Measurements from ENCODE around the gene CCR6. TPM values are rescaled to one million over a fixed set of nuclear protein-coding genes. Genes with fewer than 3 reads are reported as not detected.

CCR6 gene
- total RNA-seq, 1 experiment from 2014 or later: not detected

DNA sequence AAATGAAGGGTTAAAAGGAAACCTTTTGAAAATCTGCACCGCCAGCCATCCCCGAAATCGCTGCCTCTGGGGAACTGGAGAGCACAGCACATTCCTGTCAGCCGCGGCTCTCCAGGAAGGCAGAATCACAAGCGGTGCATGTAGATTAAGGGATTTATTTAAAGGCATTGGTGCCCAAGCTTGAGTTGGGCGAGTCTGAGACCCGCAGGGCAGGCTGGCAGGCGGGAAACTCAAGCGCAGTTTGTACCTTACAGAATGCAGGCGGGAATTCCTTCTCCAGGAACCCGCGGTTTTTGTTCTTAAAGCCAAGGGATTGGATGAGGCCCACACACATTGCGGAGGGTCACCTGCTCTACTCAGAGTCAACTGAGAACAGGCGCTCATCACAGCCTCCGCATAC is 24.1 kb downstream of the CCR6 start:
- ChIA-PET POLR2A (no interaction called here), CTCF (no interaction called here)
- ATAC-seq (no peak), DNase-seq (ENCODE audit: low read depth, low spot score) (no peak)
- no TSS peak for BruUV-seq (replicated peaks)
- TF ChIP-seq TCF7L2 (IDR thresholded peaks at IDR 0.05; ENCODE audit: low read depth, low read length): no peak
- no peak overlapping the region for H3K27ac ChIP-seq (ENCODE audit: low read length)
- H3K36me3 ChIP-seq (ENCODE audit: control insufficient read depth, insufficient read depth, low read length): no peaks in the 10 kb centered on the region
- no peaks in the 10 kb centered on the region for H3K9me3 ChIP-seq (ENCODE audit: control insufficient read depth, insufficient read depth, low read depth, low read length)
- in situ Hi-C loops (cut with HindIII; ENCODE audit: low pct_unique_long_range_greater_than_20kb, low sequenced_read_pairs) (no loop called here), intact Hi-C loops (cut with micrococcal nuclease; ENCODE audit: unreplicated experiment) (no loop called here)
- peaks cover 10% of the 10 kb centered on the region for H3K27me3 ChIP-seq (ENCODE audit: control insufficient read depth, insufficient read depth, low read length)
- no peak overlapping the region for H3K4me3 ChIP-seq (ENCODE audit: low read depth in 2 of 2, low read length in 2 of 2)
- no peaks in the 10 kb centered on the region for H3K4me1 ChIP-seq (ENCODE audit: control insufficient read depth, insufficient read depth, low read length)

DNA sequence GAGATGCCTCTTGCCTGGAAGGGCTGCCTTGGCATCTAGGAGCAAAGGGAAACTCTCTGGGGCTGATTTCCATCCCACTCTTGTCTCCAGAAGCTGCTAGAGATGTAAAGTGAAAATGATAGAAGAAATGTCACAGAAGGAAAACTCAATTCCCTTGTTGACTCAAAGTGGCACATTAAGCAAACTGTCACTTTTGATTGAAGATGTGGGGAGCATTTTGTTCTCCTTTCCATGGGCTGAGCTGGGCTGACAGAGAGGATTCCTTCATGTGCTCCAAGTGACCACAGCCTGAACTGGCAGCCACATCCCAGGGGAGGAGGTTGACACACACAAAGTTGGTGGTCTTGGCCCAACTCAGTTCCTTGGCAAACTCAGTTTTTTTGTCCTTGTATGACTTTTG is 25.1 kb downstream of the CCR6 start:
- TF ChIP-seq POLR2AphosphoS5 (IDR thresholded peaks at IDR 0.05; ENCODE audit: low read depth, low read length): no peak
- TF ChIP-seq, protein P1, sequence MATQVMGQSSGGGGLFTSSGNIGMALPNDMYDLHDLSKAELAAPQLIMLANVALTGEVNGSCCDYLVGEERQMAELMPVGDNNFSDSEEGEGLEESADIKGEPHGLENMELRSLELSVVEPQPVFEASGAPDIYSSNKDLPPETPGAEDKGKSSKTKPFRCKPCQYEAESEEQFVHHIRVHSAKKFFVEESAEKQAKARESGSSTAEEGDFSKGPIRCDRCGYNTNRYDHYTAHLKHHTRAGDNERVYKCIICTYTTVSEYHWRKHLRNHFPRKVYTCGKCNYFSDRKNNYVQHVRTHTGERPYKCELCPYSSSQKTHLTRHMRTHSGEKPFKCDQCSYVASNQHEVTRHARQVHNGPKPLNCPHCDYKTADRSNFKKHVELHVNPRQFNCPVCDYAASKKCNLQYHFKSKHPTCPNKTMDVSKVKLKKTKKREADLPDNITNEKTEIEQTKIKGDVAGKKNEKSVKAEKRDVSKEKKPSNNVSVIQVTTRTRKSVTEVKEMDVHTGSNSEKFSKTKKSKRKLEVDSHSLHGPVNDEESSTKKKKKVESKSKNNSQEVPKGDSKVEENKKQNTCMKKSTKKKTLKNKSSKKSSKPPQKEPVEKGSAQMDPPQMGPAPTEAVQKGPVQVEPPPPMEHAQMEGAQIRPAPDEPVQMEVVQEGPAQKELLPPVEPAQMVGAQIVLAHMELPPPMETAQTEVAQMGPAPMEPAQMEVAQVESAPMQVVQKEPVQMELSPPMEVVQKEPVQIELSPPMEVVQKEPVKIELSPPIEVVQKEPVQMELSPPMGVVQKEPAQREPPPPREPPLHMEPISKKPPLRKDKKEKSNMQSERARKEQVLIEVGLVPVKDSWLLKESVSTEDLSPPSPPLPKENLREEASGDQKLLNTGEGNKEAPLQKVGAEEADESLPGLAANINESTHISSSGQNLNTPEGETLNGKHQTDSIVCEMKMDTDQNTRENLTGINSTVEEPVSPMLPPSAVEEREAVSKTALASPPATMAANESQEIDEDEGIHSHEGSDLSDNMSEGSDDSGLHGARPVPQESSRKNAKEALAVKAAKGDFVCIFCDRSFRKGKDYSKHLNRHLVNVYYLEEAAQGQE (IDR thresholded peaks at IDR 0.05; ENCODE audit: insufficient read depth in 1 of 2, low read depth in 2 of 2, low read length in 1 of 2): no peak
- TF ChIP-seq TCF7L2 (IDR thresholded peaks at IDR 0.05; ENCODE audit: low read depth, low read length): no peak
- TF ChIP-seq, protein P2, sequence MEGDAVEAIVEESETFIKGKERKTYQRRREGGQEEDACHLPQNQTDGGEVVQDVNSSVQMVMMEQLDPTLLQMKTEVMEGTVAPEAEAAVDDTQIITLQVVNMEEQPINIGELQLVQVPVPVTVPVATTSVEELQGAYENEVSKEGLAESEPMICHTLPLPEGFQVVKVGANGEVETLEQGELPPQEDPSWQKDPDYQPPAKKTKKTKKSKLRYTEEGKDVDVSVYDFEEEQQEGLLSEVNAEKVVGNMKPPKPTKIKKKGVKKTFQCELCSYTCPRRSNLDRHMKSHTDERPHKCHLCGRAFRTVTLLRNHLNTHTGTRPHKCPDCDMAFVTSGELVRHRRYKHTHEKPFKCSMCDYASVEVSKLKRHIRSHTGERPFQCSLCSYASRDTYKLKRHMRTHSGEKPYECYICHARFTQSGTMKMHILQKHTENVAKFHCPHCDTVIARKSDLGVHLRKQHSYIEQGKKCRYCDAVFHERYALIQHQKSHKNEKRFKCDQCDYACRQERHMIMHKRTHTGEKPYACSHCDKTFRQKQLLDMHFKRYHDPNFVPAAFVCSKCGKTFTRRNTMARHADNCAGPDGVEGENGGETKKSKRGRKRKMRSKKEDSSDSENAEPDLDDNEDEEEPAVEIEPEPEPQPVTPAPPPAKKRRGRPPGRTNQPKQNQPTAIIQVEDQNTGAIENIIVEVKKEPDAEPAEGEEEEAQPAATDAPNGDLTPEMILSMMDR (IDR thresholded peaks at IDR 0.05): no peak
- TF ChIP-seq SIN3A (IDR thresholded peaks at IDR 0.05; ENCODE audit: borderline replicate concordance, insufficient read depth, low read depth, low read length): no peak
- Histone ChIP-seq H3K9me3 (ENCODE audit: control insufficient read depth, insufficient read depth, low read depth, low read length) (no peaks in the 10 kb centered on the region), H3K27me3 (ENCODE audit: control insufficient read depth, insufficient read depth, low read length) (peaks cover 10% of the 10 kb centered on the region), H3K27ac (ENCODE audit: low read length) (no peak overlapping the region), H3K4me1 (ENCODE audit: control insufficient read depth, insufficient read depth, low read length) (peaks cover under 1% of the 10 kb centered on the region; the same call in 1 of the 2 replicates), H3K36me3 (ENCODE audit: control insufficient read depth, insufficient read depth, low read length) (no peaks in the 10 kb centered on the region), H3K4me3 (ENCODE audit: low read depth in 2 of 2, low read length in 2 of 2) (no peak overlapping the region)
- POLR2A ChIA-PET: no interaction called here
- ATAC-seq (no peak), DNase-seq (ENCODE audit: low read depth, low spot score) (no peak)
- CTCF ChIA-PET: no interaction called here
- intact Hi-C loops (cut with micrococcal nuclease; ENCODE audit: unreplicated experiment) (no loop called here), in situ Hi-C loops (cut with HindIII; ENCODE audit: low pct_unique_long_range_greater_than_20kb, low sequenced_read_pairs) (no loop called here)
- BruUV-seq (replicated peaks): no TSS peak

DNA sequence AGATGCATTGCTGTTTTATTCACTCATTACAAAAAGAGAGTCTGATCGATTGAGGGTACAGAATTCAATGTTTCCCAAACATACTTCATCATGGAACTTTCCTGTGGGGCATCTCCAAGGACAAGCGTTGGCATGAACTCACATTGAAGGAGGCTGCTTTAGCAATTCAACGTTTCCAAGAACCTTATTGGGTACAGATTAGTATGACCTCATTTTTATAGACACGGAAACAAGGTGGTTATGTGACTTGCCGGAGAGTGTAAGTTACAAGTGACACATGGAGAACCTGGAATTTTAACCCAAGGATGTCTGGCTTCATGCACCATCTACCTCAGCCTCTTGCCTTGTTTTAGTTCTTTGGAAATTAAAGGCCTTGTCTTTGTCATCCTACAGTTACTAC is 26.1 kb downstream of the CCR6 start:
- no peaks in the 10 kb centered on the region for H3K9me3 ChIP-seq (ENCODE audit: control insufficient read depth, insufficient read depth, low read depth, low read length)
- peaks cover 6% of the 10 kb centered on the region; the same call in 1 of the 2 replicates for H3K4me1 ChIP-seq (ENCODE audit: control insufficient read depth, insufficient read depth, low read length)
- in situ Hi-C loops (cut with HindIII; ENCODE audit: low pct_unique_long_range_greater_than_20kb, low sequenced_read_pairs) (no loop called here), intact Hi-C loops (cut with micrococcal nuclease; ENCODE audit: unreplicated experiment) (no loop called here)
- DNase-seq (ENCODE audit: low read depth, low spot score) (no peak), ATAC-seq (no peak)
- ChIA-PET CTCF (no interaction called here), POLR2A (no interaction called here)
- BruUV-seq (replicated peaks): no TSS peak
- H3K27ac ChIP-seq (ENCODE audit: low read length): no peak overlapping the region
- no peaks in the 10 kb centered on the region for H3K36me3 ChIP-seq (ENCODE audit: control insufficient read depth, insufficient read depth, low read length)
- H3K27me3 ChIP-seq (ENCODE audit: control insufficient read depth, insufficient read depth, low read length): peaks cover 10% of the 10 kb centered on the region
- no peak overlapping the region for H3K4me3 ChIP-seq (ENCODE audit: low read depth in 2 of 2, low read length in 2 of 2)
- TF ChIP-seq, protein P2 (IDR thresholded peaks at IDR 0.05): no peak
- TF ChIP-seq, protein P1 (IDR thresholded peaks at IDR 0.05; ENCODE audit: insufficient read depth in 1 of 2, low read depth in 2 of 2, low read length in 1 of 2): no peak
- TF ChIP-seq TCF7L2 (IDR thresholded peaks at IDR 0.05; ENCODE audit: low read depth, low read length) (no peak), SIN3A (IDR thresholded peaks at IDR 0.05; ENCODE audit: borderline replicate concordance, insufficient read depth, low read depth, low read length) (no peak), POLR2AphosphoS5 (IDR thresholded peaks at IDR 0.05; ENCODE audit: low read depth, low read length) (no peak)
